H1 (cell line): ENCODE measurements around the gene OMA1. TPM values are rescaled to one million over a fixed set of nuclear protein-coding genes. Genes with fewer than 3 reads are reported as not detected.

ENCODE experiments used
- CTCF ChIA-PET: fragments of 300-600 bp; sonication (Branson Sonifier 250); formaldehyde crosslinking; loops from one replicate; lab custom pipeline; 2021; ENCODE audit not compliant: partially characterized antibody; lab: Charles Lee
- POLR2A ChIA-PET: fragments of 300-600 bp; sonication (Branson Sonifier 250); formaldehyde crosslinking; loops from one replicate; lab custom pipeline; 2021; ENCODE audit warnings: inconsistent platforms; ENCODE audit not compliant: partially characterized antibody; lab: Charles Lee
- DNase-seq, 2 experiments: peaks; one replicate each; pipeline versions ENCODE4 v3.0.0 to v3.0.0-alpha.2; 2010 to 2022; ENCODE audit warnings: low spot score in 2 of 2, low read depth in 1 of 2, mixed read lengths in 1 of 2
- FAIRE-seq: peaks from 2 replicates; lab custom pipeline; 2011; peaks lifted over from hg19 to GRCh38; lab: Jason Lieb, UNC
- H2AFZ ChIP-seq: 2 replicates; pipeline ENCODE4 v1.8.1; 2012; ENCODE audit warnings: low read length, inconsistent platforms
- H2AK5ac ChIP-seq: 2 replicates; pipeline ENCODE4 v1.6.1; 2013; ENCODE audit warnings: low read depth, low read length
- H2BK120ac ChIP-seq: replicated peaks from 2 replicates; pipeline ENCODE3; 2013; ENCODE audit warnings: low read depth, low read length, inconsistent platforms
- H2BK12ac ChIP-seq: 2 replicates; pipeline ENCODE4 v1.6.1; 2013; ENCODE audit warnings: low read depth, low read length
- H2BK15ac ChIP-seq: 2 replicates; pipeline ENCODE4 v1.6.1; 2013; ENCODE audit warnings: low read length
- H2BK20ac ChIP-seq: 2 replicates; pipeline ENCODE4 v1.6.1; 2013; ENCODE audit warnings: low read length
- H2BK5ac ChIP-seq: 2 replicates; pipeline ENCODE4 v1.6.1; 2013; ENCODE audit warnings: low read depth, low read length
- H3K14ac ChIP-seq: 2 replicates; pipeline ENCODE4 v1.6.1; 2013; ENCODE audit warnings: inconsistent platforms; ENCODE audit not compliant: insufficient read length
- H3K18ac ChIP-seq: 2 replicates; pipeline ENCODE4 v1.6.1; 2013; ENCODE audit warnings: low read length; ENCODE audit errors: extremely low read depth
- H3K23ac ChIP-seq: 2 replicates; pipeline ENCODE4 v1.6.1; 2013; ENCODE audit warnings: inconsistent platforms; ENCODE audit not compliant: insufficient read length
- H3K23me2 ChIP-seq: 2 replicates; pipeline ENCODE4 v1.6.1; 2013; ENCODE audit warnings: low read depth, low read length
- H3K27ac ChIP-seq: 2 replicates; pipeline ENCODE4 v1.6.1; 2011; ENCODE audit warnings: low read depth, low read length, inconsistent platforms
- H3K27me3 ChIP-seq, 4 experiments: replicated peaks in 1 of 4; 1 replicate in 1 of 4; 2 replicates in 3 of 4; pipeline versions ENCODE4 v1.6.1 to v1.8.1; 2011 to 2013; ENCODE audit warnings: low read length in 3 of 4, mild to moderate bottlenecking in 3 of 4, inconsistent platforms in 2 of 4, mixed read lengths in 2 of 4, moderate library complexity in 1 of 4; ENCODE audit not compliant: control insufficient read depth in 3 of 4, insufficient read depth in 3 of 4; ENCODE audit errors: extremely low read depth in 1 of 4
- H3K36me3 ChIP-seq, 4 experiments: 2 replicates each; pipeline versions ENCODE4 v1.6.1 to v1.8.1; 2011 to 2013; ENCODE audit warnings: mild to moderate bottlenecking in 4 of 4, low read length in 3 of 4, moderate library complexity in 2 of 4, control low read depth in 1 of 4, inconsistent platforms in 1 of 4; ENCODE audit not compliant: insufficient read depth in 4 of 4, control insufficient read depth in 2 of 4
- H3K4ac ChIP-seq: replicated peaks from 2 replicates; pipeline ENCODE3; 2013; ENCODE audit warnings: low read length, low read depth, mixed read lengths, inconsistent platforms; ENCODE audit not compliant: insufficient read length
- H3K4me1 ChIP-seq, 4 experiments: replicated peaks in 1 of 4; 1 replicate in 1 of 4; 2 replicates in 3 of 4; pipeline versions ENCODE4 v1.6.1 to v1.8.1; 2011 to 2013; ENCODE audit warnings: low read length in 3 of 4, inconsistent platforms in 2 of 4, mixed read lengths in 1 of 4; ENCODE audit not compliant: insufficient read depth in 4 of 4, control insufficient read depth in 3 of 4
- H3K4me2 ChIP-seq, 2 experiments: 2 replicates each; pipeline versions ENCODE4 v1.6.1 to v1.8.1; 2011 to 2013; ENCODE audit warnings: low read depth in 2 of 2, low read length in 2 of 2, control low read depth in 1 of 2, inconsistent platforms in 1 of 2, mild to moderate bottlenecking in 1 of 2; ENCODE audit not compliant: insufficient read depth in 1 of 2
- H3K4me3 ChIP-seq, 4 experiments: fragments of 200-600, 300-600 bp in 1 of 4; sonication (generic), shearing (Covaris generic), sonication (Bioruptor Twin) in 1 of 4; 2 replicates each; pipeline versions ENCODE4 v1.5.1 to v1.8.1; 2011 to 2016; ENCODE audit warnings: low read length in 4 of 4, low read depth in 3 of 4, control low read depth in 2 of 4, inconsistent platforms in 2 of 4, mild to moderate bottlenecking in 2 of 4, mixed read lengths in 1 of 4, moderate library complexity in 1 of 4; ENCODE audit not compliant: insufficient read depth in 2 of 4; ENCODE audit errors: extremely low read depth in 1 of 4
- H3K56ac ChIP-seq: replicated peaks from 2 replicates; pipeline ENCODE3; 2013; ENCODE audit warnings: low read depth, mild to moderate bottlenecking, mixed read lengths, low read length, inconsistent platforms; ENCODE audit not compliant: insufficient read length
- H3K79me1 ChIP-seq: 2 replicates; pipeline ENCODE4 v1.6.1; 2013; ENCODE audit warnings: low read depth, low read length, control low read depth
- H3K79me2 ChIP-seq, 2 experiments: 2 replicates each; pipeline versions ENCODE4 v1.6.1 to v1.8.1; 2012 to 2013; ENCODE audit warnings: low read length in 2 of 2, mild to moderate bottlenecking in 2 of 2, inconsistent platforms in 1 of 2; ENCODE audit not compliant: insufficient read depth in 2 of 2, control insufficient read depth in 1 of 2
- H3K9ac ChIP-seq, 4 experiments: replicated peaks in 1 of 4; 1 replicate in 1 of 4; 2 replicates in 3 of 4; pipeline versions ENCODE4 v1.6.1 to v1.8.1; 2011 to 2013; ENCODE audit warnings: low read depth in 3 of 4, low read length in 3 of 4, control low read depth in 2 of 4, mild to moderate bottlenecking in 2 of 4, moderate library complexity in 2 of 4, inconsistent platforms in 1 of 4; ENCODE audit errors: extremely low read depth in 1 of 4
- H3K9me3 ChIP-seq, 2 experiments: 2 replicates each; pipeline versions ENCODE4 v1.6.1 to v1.8.1; 2012 to 2013; ENCODE audit warnings: mild to moderate bottlenecking in 2 of 2, moderate library complexity in 2 of 2, control low read depth in 1 of 2, inconsistent platforms in 1 of 2, low read depth in 1 of 2, low read length in 1 of 2, mixed read lengths in 1 of 2; ENCODE audit not compliant: insufficient read depth in 2 of 2
- H4K20me1 ChIP-seq, 2 experiments: replicated peaks in 1 of 2; 2 replicates each; pipeline versions ENCODE3 to v1.8.1; 2011 to 2013; ENCODE audit warnings: inconsistent platforms in 2 of 2, low read length in 2 of 2, mild to moderate bottlenecking in 1 of 2; ENCODE audit not compliant: insufficient read depth in 2 of 2, control insufficient read depth in 1 of 2
- H4K5ac ChIP-seq: 2 replicates; pipeline ENCODE4 v1.6.1; 2013; ENCODE audit warnings: low read length, low read depth, mixed read lengths, inconsistent platforms; ENCODE audit not compliant: insufficient read length
- H4K8ac ChIP-seq: 2 replicates; pipeline ENCODE4 v1.8.0; 2013; ENCODE audit warnings: mild to moderate bottlenecking, moderate library complexity, low read length, inconsistent platforms; ENCODE audit not compliant: insufficient read depth; ENCODE audit errors: extremely low read depth
- H4K91ac ChIP-seq: replicated peaks from 2 replicates; pipeline ENCODE3; 2013; ENCODE audit warnings: low read length, mixed read lengths, inconsistent platforms; ENCODE audit not compliant: insufficient read length
- BRCA1 ChIP-seq: IDR thresholded peaks from 2 replicates; pipeline ENCODE4 v1.6.1; 2012; ENCODE audit warnings: low read depth, low read length, improper control_type of control experiment
- CHD1 ChIP-seq: IDR thresholded peaks from 2 replicates; pipeline ENCODE4 v1.6.1; 2012; ENCODE audit warnings: low read depth, low read length, improper control_type of control experiment
- CREB1 ChIP-seq: IDR thresholded peaks from 2 replicates; pipeline ENCODE4 v1.6.1; 2012; ENCODE audit warnings: inconsistent platforms
- FOSL1 ChIP-seq: IDR thresholded peaks from 2 replicates; pipeline ENCODE4 v1.6.1; 2011; ENCODE audit warnings: mild to moderate bottlenecking, low read depth, low read length, moderate library complexity; ENCODE audit not compliant: insufficient read depth
- KDM4A ChIP-seq: IDR thresholded peaks from one replicate; pipeline ENCODE4 v1.7.1; 2012; ENCODE audit warnings: low read depth, mild to moderate bottlenecking, moderate library complexity, low read length, inconsistent platforms; ENCODE audit not compliant: severe bottlenecking
- PHF8 ChIP-seq: fragments of 200-600 bp; sonication (generic); conservative IDR thresholded peaks from 2 replicates; pipeline ENCODE4 v1.7.1; 2012; ENCODE audit warnings: low read depth, mild to moderate bottlenecking, inconsistent platforms, low read length, moderate library complexity
- SAP30 ChIP-seq: fragments of 300-600 bp; sonication (generic); IDR thresholded peaks from 2 replicates; pipeline ENCODE4 v1.7.1; 2012; ENCODE audit warnings: low read length, moderate library complexity, mild to moderate bottlenecking, inconsistent platforms; ENCODE audit not compliant: insufficient read depth, insufficient replicate concordance
- WGBS, 2 experiments: shearing (Covaris generic) in 1 of 2; methylation state at CpG; one replicate each; pipeline versions ENCODE4 v1.1.6 to v1.1.7; 2013 to 2015; ENCODE audit warnings: low lambda C conversion rate in 2 of 2, mixed read lengths in 2 of 2, inconsistent platforms in 1 of 2, low coverage in 1 of 2, missing lambda C conversion rate in 1 of 2; ENCODE audit not compliant: insufficient replicate concordance in 2 of 2, insufficient coverage in 1 of 2, insufficient read length in 1 of 2; ENCODE audit errors: extremely low coverage in 1 of 2, missing lambda C conversion rate in 1 of 2; 5-methylcytosine and 5-hydroxymethylcytosine counted together
- polyA plus RNA-seq, 7 experiments: library from polyadenylated mRNA; depleted of rRNA in 3 of 7; stranded (reverse) in 5 of 7; unstranded in 2 of 7; fragments of >200 nt in 5 of 7; fragments of 200-250 nt in 2 of 7; gene quantifications; 1 replicate in 5 of 7; 2 replicates in 1 of 7; 4 replicates in 1 of 7; pipeline versions ENCODE4 v1.2.1 to v1.2.3, GENCODE V29; 2011 to 2013; ENCODE audit warnings: missing spikeins in 2 of 7, mixed read lengths in 2 of 7
- total RNA-seq: library from RNA; stranded (reverse); fragmentation: NEBNext Ultra II Directional; extraction: Animal tissue kit (Norgen Biotek cat#: 25700); gene quantifications from 2 replicates; pipeline ENCODE4 v1.2.1, GENCODE V29; 2021

Gene OMA1
- total and polyA plus RNA-seq, 2 of the 8 experiments (the other 6 are each of a cell fraction or from before 2014, with no cell fraction given), result 7.7 to 11.7 TPM

DNA sequence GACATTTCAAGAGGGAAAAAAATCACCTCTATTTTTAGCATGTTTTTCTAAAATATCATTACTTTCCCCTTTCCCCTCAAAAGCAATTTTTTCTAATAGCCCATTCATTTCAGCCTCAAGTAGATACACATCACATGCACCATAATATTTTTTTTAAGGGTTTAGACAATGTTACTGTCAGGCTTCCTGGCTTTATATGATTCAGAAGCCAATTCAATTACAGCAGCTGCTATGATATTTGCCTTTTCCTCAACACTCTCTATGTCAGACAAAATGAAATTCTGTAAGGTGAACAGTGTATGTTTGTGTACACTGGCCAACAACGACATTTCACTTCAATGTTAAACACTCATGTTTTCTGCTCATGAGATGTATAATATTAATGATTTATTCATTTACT is 46.5 kb downstream of the OMA1 start:
- H3K23me2 ChIP-seq, result no peaks in the 10 kb centered on the region
- H4K5ac ChIP-seq, result no peak overlapping the region
- H2BK12ac ChIP-seq, result no peak overlapping the region
- peaks cover 0 to 2% (median 0%) of the 10 kb centered on the region in 4 experiments; a peak in 3 of 7 replicates for H3K4me1 ChIP-seq
- no peak for TF ChIP-seq FOSL1
- TF ChIP-seq BRCA1, result no peak
- TF ChIP-seq SAP30, result no peak
- no peak for TF ChIP-seq PHF8
- TF ChIP-seq CHD1, result no peak
- no peak for TF ChIP-seq KDM4A
- no peak for TF ChIP-seq CREB1
- H3K14ac ChIP-seq, result no peak overlapping the region
- no peak for FAIRE-seq
- H4K20me1 ChIP-seq, result no peaks in the 10 kb centered on the region
- no peak overlapping the region for H2BK15ac ChIP-seq
- H3K9me3 ChIP-seq, result no peaks in the 10 kb centered on the region
- no peak overlapping the region for H3K56ac ChIP-seq
- H3K27me3 ChIP-seq, result no peaks in the 10 kb centered on the region
- H3K4me2 ChIP-seq, result no peak overlapping the region
- H2BK5ac ChIP-seq, result no peak overlapping the region
- no peak for DNase-seq
- no peak overlapping the region for H2AK5ac ChIP-seq
- ChIA-PET CTCF (no interaction called here), POLR2A (no interaction called here)
- 81% methylated on average over 1 of the region's 1 CpG; no CpG with 5 or more reads in 1 of the 2 experiments for WGBS, 2 experiments
- no peak overlapping the region for H2BK120ac ChIP-seq
- no peak overlapping the region for H3K4ac ChIP-seq
- no peak overlapping the region for H3K18ac ChIP-seq
- no peaks in the 10 kb centered on the region for H3K79me1 ChIP-seq
- no peak overlapping the region for H2AFZ ChIP-seq
- H4K8ac ChIP-seq, result no peak overlapping the region
- H3K23ac ChIP-seq, result no peak overlapping the region
- H3K79me2 ChIP-seq, result no peaks in the 10 kb centered on the region
- H3K36me3 ChIP-seq, result no peaks in the 10 kb centered on the region
- H3K9ac ChIP-seq, result no peak overlapping the region
- no peak overlapping the region for H3K4me3 ChIP-seq
- no peak overlapping the region for H2BK20ac ChIP-seq
- no peak overlapping the region for H3K27ac ChIP-seq
- no peak overlapping the region for H4K91ac ChIP-seq
